Aorta (tissue), 5 donors: ENCODE results near the gene C19orf44. TPM values are rescaled to one million over a fixed set of nuclear protein-coding genes. Genes with fewer than 3 reads are reported as not detected.
A peak's percentile ranks its signal among the peaks of the same experiment; 100 is the strongest.
"Not testable (repeated sequence)": the region's sequence is repeated elsewhere in the genome, so short reads cannot be mapped to it uniquely, and the experiment has no call there.

Experiments used
- ATAC-seq: fragments of 200-7000 bp; cut with Tn5 transposase; one replicate; pipeline ENCODE4 v1.9.1; 2022; ENCODE audit warnings: moderate library complexity; ENCODE audit not compliant: low FRiP score
- DNase-seq, 2 donors: peaks; one replicate each; pipeline ENCODE4 v3.0.0-alpha.2; 2020
- H3K27ac ChIP-seq, 2 donors: one replicate each; pipeline ENCODE4 v1.5.1; 2013; ENCODE audit warnings: low read length in 2 of 2, mild to moderate bottlenecking in 2 of 2, moderate library complexity in 2 of 2, control low read depth in 1 of 2, inconsistent platforms in 1 of 2, low read depth in 1 of 2
- H3K27me3 ChIP-seq, 2 donors: one replicate each; pipeline ENCODE4 v1.6.1; 2013; ENCODE audit warnings: control low read depth in 1 of 2, low read length in 1 of 2, mild to moderate bottlenecking in 1 of 2, moderate library complexity in 1 of 2; ENCODE audit not compliant: insufficient read depth in 2 of 2, control insufficient read depth in 1 of 2
- H3K36me3 ChIP-seq, 2 donors: one replicate each; pipeline ENCODE4 v1.6.1; 2013; ENCODE audit warnings: control low read depth in 1 of 2, low read length in 1 of 2, mild to moderate bottlenecking in 1 of 2; ENCODE audit not compliant: insufficient read depth in 2 of 2, control insufficient read depth in 1 of 2
- H3K4me1 ChIP-seq, 2 donors: one replicate each; pipeline ENCODE4 v1.6.1; 2013; ENCODE audit warnings: low read length in 2 of 2, control low read depth in 1 of 2, mild to moderate bottlenecking in 1 of 2, moderate library complexity in 1 of 2; ENCODE audit not compliant: insufficient read depth in 2 of 2, control insufficient read depth in 1 of 2
- H3K4me3 ChIP-seq, 2 donors: one replicate each; pipeline ENCODE4 v1.5.1; 2013; ENCODE audit warnings: low read length in 2 of 2, control low read depth in 1 of 2, mild to moderate bottlenecking in 1 of 2
- H3K9me3 ChIP-seq: one replicate; pipeline ENCODE4 v1.6.1; 2013; ENCODE audit warnings: mild to moderate bottlenecking, low read length; ENCODE audit not compliant: control insufficient read depth
- WGBS, 2 donors: extraction: QIAGEN DNeasy Blood & Tissue Kit; methylation state at CpG; one replicate each; pipeline ENCODE4 v1.1.7; 2013; 5-methylcytosine and 5-hydroxymethylcytosine counted together
- intact Hi-C, 2 donors: fragments of 100-400 bp; cut with DNase I; formaldehyde crosslinking; loops; one replicate each; pipeline versions ENCODE4 v1.14.2 to v1.15.0; 2022
- long read RNA-seq, 2 donors: library from polyadenylated mRNA; unstranded; transcript quantifications; one replicate each; pipeline ENCODE4 v2.0.0, GENCODE V29; 2020 to 2021
- polyA plus RNA-seq, 2 donors: library from polyadenylated mRNA; stranded (reverse); fragments of 200-250 nt; gene quantifications; one replicate each; pipeline ENCODE4 v1.2.3, GENCODE V29; 2013
- total RNA-seq, 2 donors: library from RNA; stranded (reverse); fragmentation: NEBNext Ultra II Directional; extraction: Animal tissue kit (Norgen Biotek cat#: 25700); gene quantifications; one replicate each; pipeline ENCODE4 v1.2.1, GENCODE V29; 2021
- donor health status: healthy with polysubstance abuse.
- donor health status: Bipolar disorder and iron deficiency.
- donor health status: DM: no; HTN: no; CAD: no.
- donor health status: DM: no; HTN: no; CAD: no.
- donor health status: DM: yes; HTN: yes; CAD: no.

C19orf44 gene
- total RNA-seq (1 to 10 TPM; 3.6 to 6.4 TPM), polyA plus RNA-seq (1 to 10 TPM; 1.4 to 8.2 TPM)
- long read RNA-seq, donor 1, partial matches to known transcripts: 1 of 6 reads
- long read RNA-seq, donor 1, other reads (novel, unspliced or antisense): 5 of 6 reads
- long read RNA-seq, donor 2, partial matches to known transcripts: 0 of 4 reads
- long read RNA-seq, donor 2, other reads (novel, unspliced or antisense): 4 of 4 reads

GRCh38 chr19:16495982-16496612 is at the start of gene C19orf44, which contains the start of gene CALR3:
C19orf44 (plus strand) TSS chr19:16496394; CDS start chr19:16500793, 4,399 bp downstream.
CALR3 (minus strand) TSS chr19:16496167; CDS start chr19:16496129, 38 bp downstream.
- Histone ChIP-seq H3K27me3 (no peaks in the 10 kb centered on the region), H3K9me3 (no peaks in the 10 kb centered on the region), H3K4me1 (no peaks in the 10 kb centered on the region), H3K4me3 (peak within 1 kb of the TSS; percentile 74 to 77), H3K36me3 (no peaks in the 10 kb centered on the region), H3K27ac (peak within 1 kb of the TSS in 1 of 2 donors; percentile 15)
- intact Hi-C loops: no loop called here
- ATAC-seq (peak; percentile 100), DNase-seq (peak; percentile 99)
- WGBS, 2 donors: 0 to 1% methylated on average over 46 to 52 of the region's 52 CpGs

DNA sequence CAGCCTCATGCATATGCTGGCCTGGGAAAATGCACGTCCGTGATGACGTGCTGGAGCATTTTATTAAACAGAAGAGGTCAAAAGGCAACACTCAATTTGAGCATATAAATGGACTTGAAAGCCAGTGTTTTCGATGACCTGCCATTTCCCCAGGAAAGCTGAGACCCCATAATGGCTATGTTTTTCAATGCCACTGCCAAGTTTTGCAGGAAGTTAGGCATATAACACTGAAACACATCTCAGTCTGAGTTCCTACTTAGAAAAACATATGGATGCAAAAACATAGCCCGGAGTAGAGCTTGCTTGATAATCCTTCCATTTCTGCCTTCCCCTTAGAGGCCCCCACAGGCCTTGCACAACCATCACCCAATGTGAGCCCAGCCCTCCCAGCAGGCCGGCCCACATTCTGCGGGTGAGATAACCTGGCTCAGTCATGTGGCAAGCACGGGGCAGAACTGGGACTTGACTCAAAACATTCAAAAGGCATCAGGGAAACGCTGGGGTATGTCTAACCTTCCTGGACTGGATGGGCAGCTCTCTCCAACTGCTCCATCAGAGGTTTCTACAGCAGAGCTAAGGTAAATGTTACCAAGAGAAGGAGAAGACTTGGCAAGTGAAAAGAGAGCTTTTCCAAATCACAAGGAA is 49.3 kb upstream of the C19orf44 start:
- Histone ChIP-seq H3K27ac (no peak overlapping the region), H3K4me1 (no peaks in the 10 kb centered on the region), H3K4me3 (no peak overlapping the region), H3K9me3 (no peaks in the 10 kb centered on the region), H3K27me3 (no peaks in the 10 kb centered on the region), H3K36me3 (no peaks in the 10 kb centered on the region)
- intact Hi-C loops: no loop called here
- peak; percentile 88 for ATAC-seq
- WGBS, 2 donors: 27 to 30% methylated on average over 9 of the region's 9 CpGs
- peak; percentile 86 to 88 for DNase-seq

DNA sequence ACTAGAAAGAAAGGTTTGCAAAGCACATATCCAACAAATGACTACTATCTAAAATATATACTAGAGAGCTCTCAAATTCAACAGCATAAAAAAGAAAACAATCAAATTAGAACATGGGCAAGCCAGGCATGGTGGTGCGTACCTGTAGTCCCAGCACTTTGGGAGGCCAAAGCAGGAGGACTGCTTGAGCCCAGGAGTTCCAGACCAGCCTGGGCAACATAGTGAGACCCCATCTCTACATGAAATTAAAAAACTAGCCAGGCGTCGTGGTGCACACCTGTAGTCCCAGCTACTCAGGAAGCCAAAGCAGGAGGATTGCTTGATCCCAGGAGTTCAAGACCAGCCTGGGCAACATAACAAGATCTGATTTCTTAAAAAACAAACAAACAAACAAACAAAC is 47.3 kb upstream of the C19orf44 start:
- DNase-seq, intact Hi-C loops: not testable (repeated sequence)

GRCh38 chr19:16449330-16449961 is 46.7 kb upstream of the C19orf44 start:
- peaks cover 0 to 2% of the 10 kb centered on the region in 2 donors for H3K4me1 ChIP-seq
- H3K4me3 ChIP-seq: no peak overlapping the region
- no peaks in the 10 kb centered on the region for H3K27me3 ChIP-seq
- H3K9me3 ChIP-seq: no peaks in the 10 kb centered on the region
- DNase-seq (no peak), ATAC-seq (no peak)
- no peaks in the 10 kb centered on the region for H3K36me3 ChIP-seq
- intact Hi-C loops: no loop called here
- H3K27ac ChIP-seq: no peak overlapping the region
- WGBS, 2 donors: 92 to 94% methylated on average over 6 of the region's 6 CpGs

More for the DNA sequence above, 47.3 kb upstream of the C19orf44 start:
- not testable (repeated sequence) for ATAC-seq, H3K27ac ChIP-seq, H3K4me3 ChIP-seq, H3K36me3 ChIP-seq, H3K27me3 ChIP-seq, H3K4me1 ChIP-seq, H3K9me3 ChIP-seq
- 96 to 98% methylated on average over 3 of the region's 3 CpGs for WGBS, 2 donors

GRCh38 chr19:16452325-16452724 is 43.9 kb upstream of the C19orf44 start:
- peaks cover 0 to 2% of the 10 kb centered on the region in 2 donors for H3K4me1 ChIP-seq
- intact Hi-C loops: no loop called here

GRCh38 chr19:16454351-16454918 is 41.8 kb upstream of the C19orf44 start:
- 50 to 60% methylated on average over 10 of the region's 10 CpGs for WGBS, 2 donors
- no peak overlapping the region for H3K4me3 ChIP-seq
- no peaks in the 10 kb centered on the region for H3K9me3 ChIP-seq
- H3K36me3 ChIP-seq: no peaks in the 10 kb centered on the region
- no peak for DNase-seq
- ATAC-seq: no peak
- H3K4me1 ChIP-seq: peaks cover 0 to 2% of the 10 kb centered on the region in 2 donors
- intact Hi-C loops: no loop called here
- no peak overlapping the region for H3K27ac ChIP-seq
- no peaks in the 10 kb centered on the region for H3K27me3 ChIP-seq

More at GRCh38 chr19:16452325-16452724, 43.9 kb upstream of the C19orf44 start:
- H3K27me3 ChIP-seq: no peaks in the 10 kb centered on the region
- ATAC-seq (no peak), DNase-seq (no peak)
- 87% methylated on average over 8 of the region's 8 CpGs for WGBS, 2 donors
- no peak overlapping the region for H3K4me3 ChIP-seq
- H3K36me3 ChIP-seq: no peaks in the 10 kb centered on the region
- H3K9me3 ChIP-seq: no peaks in the 10 kb centered on the region
- no peak overlapping the region for H3K27ac ChIP-seq

DNA sequence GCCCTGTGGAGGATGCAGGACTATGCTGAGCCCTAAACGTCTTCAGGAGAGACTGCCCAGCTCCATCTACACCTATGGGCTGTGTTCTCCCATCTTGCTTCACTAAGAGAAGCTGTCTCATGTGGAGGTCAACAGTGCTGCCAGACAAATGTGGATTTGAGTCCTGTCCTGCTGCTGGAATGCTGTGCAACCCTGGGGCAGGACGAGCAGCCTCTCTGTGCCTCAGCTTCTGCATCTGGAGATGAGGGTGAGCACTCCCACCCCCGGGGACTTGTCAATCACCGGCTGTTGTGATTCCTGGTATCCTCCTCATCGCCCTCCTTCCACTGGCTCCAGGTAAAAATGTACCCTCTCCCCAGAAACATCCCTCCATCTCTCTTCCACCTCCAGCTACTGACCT is 40.7 kb upstream of the C19orf44 start:
- no peak for DNase-seq
- H3K4me3 ChIP-seq: no peak overlapping the region
- peaks cover 0 to 2% of the 10 kb centered on the region in 2 donors for H3K4me1 ChIP-seq
- intact Hi-C loops: no loop called here
- no peak for ATAC-seq
- no peaks in the 10 kb centered on the region for H3K27me3 ChIP-seq
- no peak overlapping the region for H3K27ac ChIP-seq
- H3K9me3 ChIP-seq: no peaks in the 10 kb centered on the region
- no peaks in the 10 kb centered on the region for H3K36me3 ChIP-seq
- 94 to 96% methylated on average over 5 of the region's 5 CpGs for WGBS, 2 donors

- Histone ChIP-seq H3K27me3 (no peaks in the 10 kb centered on the region), H3K9me3 (no peaks in the 10 kb centered on the region), H3K27ac (no peak overlapping the region), H3K4me1 (peaks cover 0 to 2% of the 10 kb centered on the region in 2 donors), H3K36me3 (no peaks in the 10 kb centered on the region), H3K4me3 (no peak overlapping the region)
- no peak for DNase-seq
- ATAC-seq: no peak
- intact Hi-C loops: no loop called here
- WGBS, 2 donors: 52 to 59% methylated on average over 11 of the region's 11 CpGs
Observed at GRCh38 chr19:16456652-16457194, 39.5 kb upstream of the C19orf44 start.
